Activated naive CD4-positive, alpha-beta T cell treated with anti-CD3 and anti-CD28 coated beads, Interleukin-2, amount 50 U/mL, for 72 hours (primary cell): Measurements from ENCODE around the gene NPHP1. TPM values are rescaled to one million over a fixed set of nuclear protein-coding genes. Genes with fewer than 3 reads are reported as not detected.
"Not testable (repeated sequence)": the region's sequence is repeated elsewhere in the genome, so short reads cannot be mapped to it uniquely, and the experiment has no call there.

Experiments
- ATAC-seq, 2 donors: fragments of 150-1000 bp; cut with Tn5 transposase; 2 replicates each; pipeline ENCODE4 v1.10.0; 2021; ENCODE audit warnings: mild to moderate bottlenecking in 2 of 2, moderate library complexity in 2 of 2
- DNase-seq, 2 donors: peaks; one replicate each; pipeline ENCODE4 v3.0.0; 2021 to 2022; ENCODE audit warnings: low spot score in 2 of 2
- H3K27ac Mint-ChIP-seq, 2 donors: one replicate each; pipeline ENCODE4 v1.8.0; 2022; ENCODE audit warnings: mild to moderate bottlenecking in 2 of 2, mixed read lengths in 2 of 2
- H3K36me3 Mint-ChIP-seq, 2 donors: one replicate each; pipeline ENCODE4 v1.8.0; 2022; ENCODE audit warnings: mixed read lengths in 2 of 2
- H3K9me3 Mint-ChIP-seq, 2 donors: one replicate each; pipeline ENCODE4 v1.8.0; 2022; ENCODE audit warnings: mixed read lengths in 2 of 2
- total RNA-seq, 2 donors: library from RNA; stranded (reverse); gene quantifications; one replicate each; pipeline ENCODE4 v1.2.3, GENCODE V29; 2022

Gene NPHP1
- total RNA-seq, 2 donors from 2014 or later: 1.3 to 1.8 TPM

DNA sequence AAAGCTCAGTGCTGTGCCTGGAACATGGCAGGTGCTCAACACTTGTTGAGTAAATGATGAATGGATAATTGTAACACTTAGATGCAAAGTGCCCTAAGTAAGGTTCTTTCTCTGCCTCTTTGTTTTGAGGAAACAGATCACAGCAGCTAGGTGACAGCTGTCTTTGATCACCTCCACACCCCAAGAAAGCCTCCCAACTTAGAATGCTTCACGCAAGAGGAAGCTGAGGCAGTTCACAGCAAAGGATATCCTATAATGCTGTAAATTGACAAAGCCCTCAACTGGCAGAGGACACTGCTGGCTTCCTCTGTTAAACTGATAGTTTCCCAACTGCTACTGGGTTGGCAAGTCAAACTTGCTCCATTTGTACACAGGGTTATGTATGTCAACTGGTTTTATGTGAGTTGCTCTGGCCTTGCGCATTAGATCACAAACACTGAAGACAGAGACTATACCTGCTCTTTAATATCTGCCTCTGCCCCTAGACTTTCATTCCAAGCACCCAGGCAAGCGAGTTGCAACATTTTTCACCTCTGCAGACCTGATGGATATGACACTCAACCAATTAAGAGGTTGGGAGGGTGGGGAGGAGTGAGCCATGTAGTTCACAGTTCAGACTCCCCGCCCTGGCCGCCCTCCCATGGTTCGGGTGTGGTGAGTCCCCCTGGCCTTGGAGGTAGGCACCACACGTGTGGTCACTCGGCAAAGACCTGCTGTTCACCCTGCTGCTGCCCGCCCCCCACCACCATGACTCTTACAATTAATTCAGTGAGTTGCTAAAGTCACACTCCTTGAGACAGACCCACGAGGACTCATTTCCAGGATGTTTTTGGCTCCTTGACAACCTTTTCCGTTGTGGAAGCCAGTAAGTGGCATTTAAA is 84.4 kb downstream of the NPHP1 start:
- Mint-ChIP-seq H3K9me3 (no peaks in the 10 kb centered on the region), H3K27ac (no peak overlapping the region), H3K36me3 (no peaks in the 10 kb centered on the region)
- no peak for ATAC-seq
- no peak for DNase-seq

DNA sequence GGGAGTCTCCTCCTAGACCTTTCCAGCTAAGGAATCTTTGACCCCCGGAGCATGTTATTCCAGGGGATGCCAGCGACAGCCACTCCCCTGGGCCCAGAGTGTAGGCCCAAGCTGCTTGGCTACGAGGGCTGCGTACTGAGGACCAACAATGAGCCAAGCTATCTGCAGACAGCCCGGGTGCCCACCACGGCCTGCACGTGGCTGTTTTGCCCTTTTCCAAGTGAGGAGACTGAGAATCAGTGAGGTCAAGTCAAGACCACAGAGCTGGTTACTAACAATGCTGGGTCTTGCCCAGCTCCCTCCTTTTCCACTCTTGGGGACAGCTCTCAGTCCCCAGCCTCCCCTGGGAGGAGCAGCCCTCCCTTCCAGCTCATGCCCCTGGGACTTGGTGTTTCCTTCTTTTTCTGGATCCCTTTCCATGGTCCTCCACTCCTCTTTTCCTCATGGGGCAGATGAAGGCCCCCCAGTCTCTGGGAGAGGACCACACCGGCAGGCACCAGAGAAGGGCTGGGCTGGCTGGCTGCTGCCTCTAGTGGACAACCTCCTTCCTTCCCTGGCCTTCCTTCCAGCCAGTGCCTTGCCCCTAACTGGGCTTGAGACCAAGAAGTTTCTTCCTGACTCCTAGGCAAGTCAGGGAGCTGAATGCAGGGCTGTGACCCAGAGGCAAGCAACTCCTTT is 88.6 kb downstream of the NPHP1 start:
- DNase-seq (no peak), ATAC-seq (no peak)
- Mint-ChIP-seq H3K9me3 (peaks cover 0 to 4% of the 10 kb centered on the region in 2 donors), H3K27ac (no peak overlapping the region), H3K36me3 (peaks cover 0 to 4% of the 10 kb centered on the region in 2 donors)

DNA sequence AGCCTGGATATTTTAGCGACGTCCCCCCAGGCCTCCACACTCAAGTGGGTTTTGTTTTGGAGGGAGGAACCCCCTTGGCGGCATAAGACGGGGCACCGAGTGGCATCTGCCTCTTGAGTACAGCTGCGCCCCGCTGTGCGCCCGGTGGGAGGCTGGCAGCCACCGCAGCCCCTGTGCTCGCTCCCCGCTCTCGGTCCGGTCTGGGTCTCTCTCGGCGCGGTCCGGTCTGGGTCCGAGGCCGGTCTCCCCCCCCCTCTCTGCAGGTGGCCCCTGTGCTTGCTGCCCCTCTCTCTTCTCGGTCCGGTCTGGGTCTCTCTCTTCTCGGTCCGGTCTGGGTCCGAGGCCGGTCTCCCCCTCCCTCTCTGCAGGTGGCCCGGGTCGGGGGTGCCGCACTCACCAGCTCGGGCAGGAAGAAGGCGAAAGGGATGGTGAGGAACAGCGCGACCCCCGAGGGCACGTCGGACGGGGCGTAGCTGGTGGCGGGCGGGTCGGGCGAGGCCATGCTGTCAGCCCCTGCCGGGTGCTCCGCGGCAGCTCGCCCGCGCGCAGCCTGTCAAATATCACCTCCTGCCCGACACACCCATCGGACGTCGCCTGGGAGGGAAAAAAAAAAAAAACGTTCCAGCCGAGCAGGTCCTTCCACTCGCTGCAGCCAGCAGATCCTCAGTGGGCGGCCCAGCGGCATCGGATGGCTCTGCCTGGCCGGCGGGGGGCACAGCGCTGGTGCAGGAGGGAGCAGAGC is 89.4 kb downstream of the NPHP1 start, which contains the start of gene MALL:
Gene MALL (minus strand): TSS at position 532 of the 742 bp plus-strand sequence. CDS start 30 bp downstream, at position 502.
- ATAC-seq (no peak), DNase-seq (no peak)
- Mint-ChIP-seq H3K9me3 (peaks cover 0 to 5% of the 10 kb centered on the region in 2 donors), H3K36me3 (peaks cover 0 to 7% of the 10 kb centered on the region in 2 donors), H3K27ac (no peak within 1 kb of the TSS)

DNA sequence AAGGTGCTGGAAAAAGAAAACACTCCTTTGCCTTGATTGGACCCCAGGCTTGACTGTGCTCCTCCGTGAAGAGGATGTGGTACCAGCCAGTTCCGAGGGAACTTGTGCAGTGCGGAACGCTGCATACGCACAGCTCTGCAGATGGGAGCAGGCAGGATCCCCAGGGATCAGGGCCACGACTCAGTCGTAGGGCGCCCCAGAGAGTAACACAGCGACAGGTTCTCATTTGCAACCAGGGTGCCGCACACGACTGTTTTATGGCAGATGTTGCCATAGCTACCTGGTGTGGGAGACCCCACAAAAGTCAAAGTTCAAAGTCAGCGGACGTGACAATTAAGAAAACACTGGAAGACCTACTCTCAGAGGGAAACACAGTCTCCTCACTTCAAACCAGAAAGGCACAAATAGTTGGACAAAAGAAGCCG is 90.0 kb downstream of the NPHP1 start:
- DNase-seq: no peak
- ATAC-seq: no peak
- Mint-ChIP-seq H3K27ac (no peak overlapping the region), H3K36me3 (peaks cover 6 to 10% of the 10 kb centered on the region in 2 donors), H3K9me3 (peaks cover 6 to 11% of the 10 kb centered on the region in 2 donors)

- Mint-ChIP-seq H3K36me3 (peaks cover 6 to 10% of the 10 kb centered on the region in 2 donors), H3K9me3 (peaks cover 6 to 12% of the 10 kb centered on the region in 2 donors), H3K27ac (no peak overlapping the region)
- no peak for DNase-seq
- peak; percentile 32 to 39 for ATAC-seq
These were observed 90.7 kb downstream of the NPHP1 start for GRCh38 chr2:110113961-110114591.

DNA sequence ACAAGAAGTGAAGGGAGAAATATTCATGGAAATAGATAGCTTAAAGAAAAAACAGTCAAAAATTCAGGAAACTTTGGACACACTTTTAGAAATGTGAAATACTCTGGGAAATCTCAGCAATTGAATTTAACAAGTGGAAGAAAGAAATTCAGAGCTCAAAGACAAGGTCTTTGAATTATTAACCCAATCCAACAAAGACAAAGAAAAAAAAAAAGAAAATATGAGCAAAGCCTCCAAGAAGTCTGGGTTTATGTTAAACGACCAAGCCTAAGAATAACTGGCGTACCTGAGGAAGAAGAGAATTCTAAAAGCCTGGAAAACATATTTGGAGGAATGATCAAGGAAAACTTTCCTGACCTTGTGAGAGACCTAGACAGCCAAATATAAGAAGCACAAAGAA is 96.5 kb downstream of the NPHP1 start:
- not testable (repeated sequence) for ATAC-seq, H3K27ac Mint-ChIP-seq, DNase-seq
- Mint-ChIP-seq H3K36me3 (peaks cover 6 to 18% of the 10 kb centered on the region in 2 donors), H3K9me3 (peaks cover 6 to 23% of the 10 kb centered on the region in 2 donors)

DNA sequence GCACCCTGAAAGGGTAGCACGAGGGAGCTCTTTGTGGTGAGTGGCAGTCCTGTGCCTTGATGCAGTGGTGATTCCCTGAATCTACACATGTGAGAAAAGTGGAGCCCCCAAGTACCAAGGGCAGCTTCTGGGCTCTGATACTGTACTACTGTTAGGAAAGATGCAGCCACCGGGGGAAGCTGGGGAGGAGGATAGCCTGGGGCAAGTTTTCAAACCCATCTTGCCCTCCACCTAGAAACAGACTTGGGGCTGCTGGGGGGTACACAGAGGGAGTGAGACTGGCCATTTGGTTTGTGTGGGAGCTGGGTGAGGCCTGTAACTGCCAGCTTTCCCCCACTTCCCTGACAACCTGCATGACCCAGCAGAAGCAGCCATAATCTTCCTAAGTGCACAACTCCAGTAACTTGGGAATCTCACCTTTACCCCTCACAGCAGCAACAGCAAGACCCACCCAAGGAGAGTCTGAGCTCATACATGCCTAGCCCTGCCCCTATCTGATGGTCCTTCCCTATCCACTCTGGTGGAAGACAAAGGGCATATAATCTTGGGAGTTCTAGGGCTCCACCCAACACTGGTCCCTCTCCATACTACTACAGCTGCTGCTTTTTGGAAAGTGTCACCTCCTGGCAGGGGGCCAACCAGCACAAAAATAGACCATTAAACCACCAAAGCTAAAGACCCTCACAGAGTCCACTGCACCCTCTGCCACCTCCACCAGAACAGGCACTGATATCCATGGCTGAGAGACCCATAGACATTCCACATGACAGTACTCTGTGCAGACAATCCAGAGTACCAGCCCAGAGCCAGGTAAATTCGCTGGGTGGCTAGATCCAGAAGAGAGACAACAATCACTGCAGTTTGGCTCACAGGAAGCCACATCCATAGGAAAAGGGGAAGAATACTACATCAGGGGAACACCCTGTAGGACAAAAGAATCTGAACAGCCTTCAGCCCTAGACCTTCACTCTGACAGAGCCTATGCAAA is 97.4 kb downstream of the NPHP1 start:
- peaks cover 6 to 18% of the 10 kb centered on the region in 2 donors for H3K36me3 Mint-ChIP-seq

GRCh38 chr2:110106642-110107041 is 98.2 kb downstream of the NPHP1 start:
- ATAC-seq: no peak
- DNase-seq: no peak
- H3K36me3 Mint-ChIP-seq: peaks cover 6 to 18% of the 10 kb centered on the region in 2 donors
- no peak overlapping the region for H3K27ac Mint-ChIP-seq
- peaks cover 6 to 19% of the 10 kb centered on the region in 2 donors for H3K9me3 Mint-ChIP-seq

More for the DNA sequence above, 97.4 kb downstream of the NPHP1 start:
- DNase-seq: no peak
- H3K27ac Mint-ChIP-seq: no peak overlapping the region
- peaks cover 6 to 19% of the 10 kb centered on the region in 2 donors for H3K9me3 Mint-ChIP-seq
- ATAC-seq: no peak

DNA sequence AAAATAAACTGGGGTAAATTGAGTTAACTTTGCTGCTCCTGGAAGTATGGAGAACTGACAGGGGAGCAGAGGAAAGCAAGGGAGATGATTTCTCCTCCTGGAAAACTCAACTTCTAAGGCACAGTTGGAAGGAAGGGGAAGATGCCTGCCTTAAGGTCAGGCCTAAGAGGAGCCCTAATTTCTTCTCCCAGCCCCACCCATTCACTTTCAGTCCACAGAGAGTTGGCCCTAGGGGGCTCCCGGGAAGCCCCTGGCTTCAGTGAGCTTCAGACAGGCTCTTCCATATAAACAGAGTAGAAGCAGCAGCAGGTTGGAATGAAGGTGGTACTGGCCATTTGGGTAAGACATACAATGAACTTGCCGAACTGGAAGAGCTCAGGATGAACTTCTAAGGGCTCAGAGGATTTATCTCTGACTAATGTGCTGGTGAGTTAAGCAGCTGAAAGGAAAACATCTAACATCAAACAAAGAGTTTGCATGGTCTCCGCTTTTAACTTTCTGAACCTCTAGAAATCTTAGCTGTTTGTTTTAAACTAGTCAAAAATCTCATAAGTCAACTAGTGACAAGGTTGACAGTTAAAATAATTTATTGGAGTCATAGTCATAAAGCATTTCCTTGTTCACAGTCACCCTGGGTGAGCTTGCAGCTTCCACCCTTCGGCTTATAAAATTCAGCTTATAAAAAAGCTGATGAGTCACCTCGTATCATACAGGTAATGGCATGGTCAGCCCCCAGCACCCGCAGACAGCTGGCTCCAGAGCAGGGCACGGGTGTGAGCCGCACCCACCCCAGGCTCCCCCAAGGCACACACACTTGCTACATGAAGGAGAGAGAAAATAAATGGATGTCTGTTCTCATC is 99.0 kb downstream of the NPHP1 start:
- DNase-seq (no peak), ATAC-seq (peak in 1 of 2 donors; percentile 85)
- Mint-ChIP-seq H3K9me3 (peaks cover 6 to 19% of the 10 kb centered on the region in 2 donors), H3K36me3 (peaks cover 6 to 18% of the 10 kb centered on the region in 2 donors), H3K27ac (no peak overlapping the region)

- Mint-ChIP-seq H3K9me3 (peaks cover 4 to 16% of the 10 kb centered on the region in 2 donors), H3K27ac (no peak overlapping the region), H3K36me3 (peaks cover under 1 to 16% of the 10 kb centered on the region in 2 donors)
- no peak for DNase-seq
- no peak for ATAC-seq
These were observed 99.6 kb downstream of the NPHP1 start for GRCh38 chr2:110105183-110105582.

DNA sequence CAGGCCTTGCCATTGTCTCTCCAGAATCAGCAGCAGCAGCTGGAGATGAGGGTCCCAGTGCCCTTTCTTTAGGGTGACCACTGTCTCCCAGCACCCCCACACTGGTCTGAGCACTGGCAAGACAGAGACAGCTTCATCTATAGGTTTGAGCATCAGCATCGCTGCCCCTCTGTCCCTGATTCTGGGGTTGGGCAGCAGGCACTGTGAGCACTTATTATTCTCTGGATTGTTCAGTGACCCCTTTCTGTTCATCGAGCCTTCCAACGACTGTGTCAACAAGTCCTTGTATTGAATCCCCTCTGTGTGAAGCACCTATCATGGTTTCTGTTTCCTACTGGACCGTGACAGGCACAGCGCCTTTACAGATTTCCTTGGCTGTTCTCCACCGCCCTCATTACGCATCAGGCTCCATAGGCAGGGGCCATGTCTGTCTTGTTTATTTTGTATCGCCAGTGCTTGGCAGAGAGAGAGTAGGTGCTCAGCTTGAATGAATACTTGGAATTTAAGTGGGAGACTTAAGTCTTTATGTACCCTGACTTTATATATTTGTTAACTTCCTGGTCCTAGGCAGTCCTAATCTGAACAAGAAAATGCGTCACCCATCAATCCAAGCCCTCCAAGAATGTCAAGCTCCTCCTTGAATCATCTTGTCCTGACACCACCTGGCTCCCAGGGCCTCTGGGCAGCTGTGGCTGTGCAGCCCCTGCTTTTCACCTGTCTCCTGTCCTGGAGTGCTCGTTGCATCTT is 100.6 kb downstream of the NPHP1 start:
- Mint-ChIP-seq H3K36me3 (peaks cover 0 to 12% of the 10 kb centered on the region in 2 donors), H3K9me3 (peaks cover 0 to 12% of the 10 kb centered on the region in 2 donors), H3K27ac (no peak overlapping the region)
- DNase-seq (no peak), ATAC-seq (no peak)

DNA sequence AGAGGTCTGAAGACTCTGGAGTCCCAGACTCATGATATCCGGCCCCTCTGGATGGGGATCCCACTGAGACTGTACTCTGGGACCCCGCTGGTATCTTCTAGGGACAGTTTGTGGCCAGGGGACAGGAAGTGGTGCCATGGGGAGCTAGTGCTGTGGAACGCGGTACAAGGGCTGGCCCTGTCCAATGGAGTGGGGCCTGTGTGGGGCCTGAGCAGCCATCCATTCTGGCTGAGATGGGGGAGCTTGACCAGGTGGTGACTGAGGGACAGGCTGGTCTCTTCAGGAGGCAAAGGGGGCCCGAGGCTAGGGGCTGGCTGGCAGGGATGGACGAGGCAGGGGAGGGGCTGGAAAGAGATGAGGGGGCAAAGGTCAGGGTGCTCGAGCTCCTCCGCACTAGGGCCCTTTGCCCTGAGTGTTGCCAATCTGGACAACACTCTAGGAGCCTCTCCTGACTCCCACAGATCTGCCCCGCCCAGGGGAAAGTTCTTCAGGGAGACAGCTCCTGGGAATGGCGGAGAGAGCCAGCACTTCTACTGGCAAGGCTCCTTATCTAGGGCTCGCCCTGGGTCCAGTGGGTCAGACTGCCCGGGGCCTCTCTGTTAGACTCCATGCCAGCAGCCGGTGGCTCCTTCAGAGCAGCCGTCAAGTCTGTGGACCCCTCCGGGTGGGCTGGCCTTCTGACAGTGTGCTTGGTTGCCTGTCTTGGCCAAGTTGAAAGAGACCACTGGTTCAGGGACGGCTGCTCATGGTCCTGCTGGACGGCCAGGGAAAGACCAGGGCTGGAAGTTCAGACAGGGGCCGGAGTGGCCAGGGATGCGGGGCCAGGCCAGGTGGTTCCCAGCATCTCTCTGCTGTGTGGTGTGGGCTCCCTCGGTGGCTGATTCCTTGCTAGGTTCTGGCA is 101.5 kb downstream of the NPHP1 start:
- ATAC-seq: no peak
- Mint-ChIP-seq H3K36me3 (peaks cover 0 to 10% of the 10 kb centered on the region in 2 donors), H3K9me3 (peaks cover 0 to 12% of the 10 kb centered on the region in 2 donors), H3K27ac (no peak overlapping the region)
- no peak for DNase-seq
